Spinal cord (tissue), 10 donors: ENCODE measurements around the gene ACTN1. TPM values are rescaled to one million over a fixed set of nuclear protein-coding genes. Genes with fewer than 3 reads are reported as not detected.
A peak's percentile ranks its signal among the peaks of the same experiment; 100 is the strongest.

ENCODE experiments used
- DNase-seq, 6 donors: peaks; one replicate each; pipeline versions ENCODE4 v3.0.0 to v3.0.0-alpha.2; 2013 to 2015; ENCODE audit warnings: low spot score in 6 of 6, low read depth in 4 of 6
- H3K27ac ChIP-seq: one replicate; pipeline ENCODE4 v1.5.1; 2013; ENCODE audit warnings: low read depth, low read length, control low read depth
- H3K27me3 ChIP-seq: one replicate; pipeline ENCODE4 v1.6.1; 2013; ENCODE audit warnings: low read length; ENCODE audit not compliant: control insufficient read depth, insufficient read depth
- H3K36me3 ChIP-seq: one replicate; pipeline ENCODE4 v1.6.1; 2013; ENCODE audit warnings: low read length; ENCODE audit not compliant: control insufficient read depth, insufficient read depth
- H3K4me1 ChIP-seq: one replicate; pipeline ENCODE4 v1.6.1; 2013; ENCODE audit warnings: low read length; ENCODE audit not compliant: control insufficient read depth, insufficient read depth
- H3K4me3 ChIP-seq: one replicate; pipeline ENCODE4 v1.5.1; 2013; ENCODE audit warnings: low read depth, low read length, control low read depth
- H3K9me3 ChIP-seq: one replicate; pipeline ENCODE4 v1.6.1; 2013; ENCODE audit warnings: low read length; ENCODE audit not compliant: control insufficient read depth, insufficient read depth
- WGBS: methylation state at CpG from one replicate; pipeline ENCODE4 v1.1.5; 2013; ENCODE audit warnings: missing lambda C conversion rate; ENCODE audit not compliant: insufficient coverage; 5-methylcytosine and 5-hydroxymethylcytosine counted together
- polyA plus RNA-seq, 2 donors: library from polyadenylated mRNA; unstranded; fragments of 120-200 nt; gene quantifications; one replicate each; pipeline ENCODE4 v1.2.1, GENCODE V29; 2013; ENCODE audit not compliant: insufficient read length in 2 of 2
- small RNA-seq: library from RNA; depleted of rRNA; stranded (forward); fragments of <200 nt; gene quantifications from one replicate; pipeline ENCODE3, GENCODE V24; 2014; ENCODE audit warnings: low replicate concordance
- total RNA-seq, 2 donors: library from RNA; depleted of rRNA in 1 of 2; stranded (reverse); fragments of 120-200 nt in 1 of 2; fragments of >200 nt in 1 of 2; gene quantifications; one replicate each; pipeline versions ENCODE4 v1.2.3 to v1.2.4, GENCODE V29; 2013 to 2014
- donor health status: healthy.

ACTN1 gene
- total and polyA plus RNA-seq, 4 donors: 41.6 to 49.4 (median 46.2) TPM

DNA sequence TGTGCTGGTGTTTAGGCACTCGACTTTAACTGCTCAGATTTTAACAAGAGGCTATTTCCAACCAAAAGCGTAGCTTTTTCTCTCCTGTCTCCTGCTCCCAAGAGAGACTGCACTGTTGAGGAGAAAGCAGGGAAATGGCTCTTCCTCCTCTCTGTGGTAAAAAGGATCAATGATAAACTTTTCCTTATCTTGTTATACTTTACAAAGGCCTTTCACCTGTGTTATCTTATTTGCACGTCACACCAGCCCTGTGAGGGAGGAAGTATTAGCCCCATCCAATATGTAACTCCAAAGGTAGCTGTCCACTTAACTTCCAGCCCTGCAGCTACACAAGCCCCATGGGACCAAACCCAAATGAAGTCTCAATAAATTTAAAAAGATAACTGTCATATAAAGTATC is 153.4 kb downstream of the ACTN1 start:
- DNase-seq: no peak
- Histone ChIP-seq H3K4me1 (peaks cover 6% of the 10 kb centered on the region), H3K27me3 (no peaks in the 10 kb centered on the region), H3K36me3 (no peaks in the 10 kb centered on the region), H3K27ac (no peak overlapping the region), H3K9me3 (no peaks in the 10 kb centered on the region), H3K4me3 (no peak overlapping the region)
- WGBS: 80% methylated on average over 1 of the region's 3 CpGs

DNA sequence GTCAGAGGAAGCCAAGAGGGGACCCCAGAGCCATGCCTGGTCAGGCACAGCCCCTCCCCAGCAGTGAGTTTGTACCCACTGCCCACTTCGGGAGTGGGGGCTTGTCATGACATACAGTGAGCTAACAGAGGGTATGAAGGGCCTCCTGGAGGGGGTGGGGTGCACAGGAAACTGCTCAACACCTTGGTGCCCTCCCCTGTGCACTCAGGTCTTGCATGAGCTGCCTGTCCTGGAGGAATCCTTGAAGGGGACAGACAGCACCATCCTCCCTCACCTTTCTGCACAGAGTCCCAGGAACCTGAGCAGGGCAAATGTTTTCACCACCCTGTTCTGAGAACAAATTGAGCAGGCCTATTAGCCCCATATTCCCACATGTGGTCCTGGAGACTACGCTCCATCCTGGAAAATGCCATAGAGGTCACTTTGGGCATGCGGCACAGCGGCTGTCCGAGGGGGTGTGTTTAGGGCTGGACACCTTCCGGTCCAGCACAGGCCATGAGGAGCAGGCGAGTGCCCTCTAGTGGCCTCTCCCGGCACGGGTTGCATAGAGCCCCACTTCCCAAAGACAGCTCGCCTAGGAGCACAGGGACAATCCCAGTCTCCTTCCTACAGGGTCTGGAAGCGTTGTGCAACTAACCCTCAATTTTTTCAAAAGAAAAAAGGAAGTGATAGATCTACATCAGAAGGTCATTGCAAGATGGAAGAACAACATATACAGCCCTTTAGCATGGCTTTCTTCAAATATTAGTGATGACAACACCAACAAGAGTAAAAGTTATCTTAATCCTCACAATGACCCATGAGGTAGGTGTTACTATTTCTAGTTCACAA is 154.4 kb downstream of the ACTN1 start:
- no peaks in the 10 kb centered on the region for H3K9me3 ChIP-seq
- DNase-seq: peak in 2 of 6 donors; percentile 72 to 78
- H3K4me1 ChIP-seq: peaks cover 6% of the 10 kb centered on the region
- no peak overlapping the region for H3K27ac ChIP-seq
- no peak overlapping the region for H3K4me3 ChIP-seq
- no peaks in the 10 kb centered on the region for H3K27me3 ChIP-seq
- 34% methylated on average over 10 of the region's 11 CpGs for WGBS
- H3K36me3 ChIP-seq: no peaks in the 10 kb centered on the region

DNA sequence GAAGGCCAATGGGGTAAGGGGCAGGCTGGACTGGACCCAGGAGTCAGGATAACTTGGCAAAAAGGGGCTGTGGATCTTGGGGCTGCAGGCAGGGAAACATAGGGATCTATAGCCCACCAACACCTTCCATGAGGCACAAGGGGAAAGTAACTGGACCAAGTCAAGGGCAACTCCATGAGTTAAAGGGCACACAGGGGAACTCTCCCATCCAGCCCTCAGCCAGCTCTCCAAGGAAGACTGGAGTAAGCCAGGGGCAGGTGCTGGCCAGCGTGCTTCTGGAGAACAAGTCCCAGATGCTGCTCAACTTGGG is 154.9 kb downstream of the ACTN1 start:
- no peak for DNase-seq
- H3K4me1 ChIP-seq: peaks cover 9% of the 10 kb centered on the region
- H3K9me3 ChIP-seq: no peaks in the 10 kb centered on the region
- H3K27me3 ChIP-seq: no peaks in the 10 kb centered on the region
- H3K4me3 ChIP-seq: no peak overlapping the region
- H3K27ac ChIP-seq: no peak overlapping the region
- 100% methylated on average over 1 of the region's 1 CpG for WGBS
- no peaks in the 10 kb centered on the region for H3K36me3 ChIP-seq

Small RNA genes lying within 50 kb of the gene (small RNA-seq; reads per million reads assigned to genes)
- not detected for gene BANF1P1
- not detected for gene HMGN1P3
- not detected for gene RPS29P1

Other genes with a start within 250 kb of the ACTN1 start
- gene ZFP36L1, start 186.2 kb downstream of the ACTN1 start, total RNA-seq: 10 to 100 TPM; 39.5 to 82.0 TPM
- 100 to 1,000 TPM; 167 to 170 TPM for gene ZFP36L1, start 186.2 kb downstream of the ACTN1 start, polyA plus RNA-seq
- 10 to 100 TPM; 29.3 to 31.6 TPM for gene DCAF5, start 173.8 kb upstream of the ACTN1 start, total RNA-seq
- 10 to 100 TPM; 46.8 to 51.1 TPM for gene DCAF5, start 173.8 kb upstream of the ACTN1 start, polyA plus RNA-seq
- gene EXD2, start 212.2 kb upstream of the ACTN1 start, total RNA-seq: 10 to 100 TPM; 32.2 to 33.2 TPM
- gene EXD2, start 212.2 kb upstream of the ACTN1 start, polyA plus RNA-seq: 10 to 100 TPM; 43.4 to 44.5 TPM